GM12872 (cell line): ENCODE results near the gene AGL.
A peak's percentile ranks its signal among the peaks of the same experiment; 100 is the strongest.

Experiments used
- TF ChIP-seq, protein P1 (sequence below): IDR thresholded peaks from 3 replicates; pipeline ENCODE4 v1.5.1; 2011; ENCODE audit warnings: low read depth, mild to moderate bottlenecking, low read length, moderate library complexity; ENCODE audit not compliant: insufficient read depth

AGL gene

DNA sequence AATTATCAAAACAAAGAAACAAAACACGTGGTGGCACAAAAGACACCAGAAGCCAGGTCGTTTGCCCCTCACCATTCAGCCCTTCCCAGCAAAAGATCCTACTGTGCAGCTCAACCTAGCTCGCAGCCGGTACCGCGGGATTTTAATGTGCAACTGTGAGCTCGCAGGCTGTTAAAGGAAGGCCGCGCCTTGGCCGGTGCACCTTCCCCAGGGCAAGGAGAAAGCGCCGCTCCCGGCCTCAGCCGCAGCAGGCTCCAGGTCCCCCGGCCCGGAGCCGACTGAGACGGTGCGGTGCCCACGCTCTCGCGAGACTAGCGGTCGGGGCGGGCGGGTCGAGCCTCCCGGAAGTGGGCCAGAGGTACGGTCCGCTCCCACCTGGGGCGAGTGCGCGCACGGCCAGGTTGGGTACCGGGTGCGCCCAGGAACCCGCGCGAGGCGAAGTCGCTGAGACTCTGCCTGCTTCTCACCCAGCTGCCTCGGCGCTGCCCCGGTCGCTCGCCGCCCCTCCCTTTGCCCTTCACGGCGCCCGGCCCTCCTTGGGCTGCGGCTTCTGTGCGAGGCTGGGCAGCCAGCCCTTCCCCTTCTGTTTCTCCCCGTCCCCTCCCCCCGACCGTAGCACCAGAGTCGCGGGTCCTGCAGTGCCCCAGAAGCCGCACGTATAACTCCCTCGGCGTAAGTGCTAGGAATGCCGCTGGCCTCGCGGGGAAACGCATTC, at the start of gene AGL:
Gene AGL, plus strand, starts transcription at position 618 of the 715 bp plus-strand sequence. CDS start 682 bp downstream, outside the sequence.
- TF ChIP-seq, protein P1, sequence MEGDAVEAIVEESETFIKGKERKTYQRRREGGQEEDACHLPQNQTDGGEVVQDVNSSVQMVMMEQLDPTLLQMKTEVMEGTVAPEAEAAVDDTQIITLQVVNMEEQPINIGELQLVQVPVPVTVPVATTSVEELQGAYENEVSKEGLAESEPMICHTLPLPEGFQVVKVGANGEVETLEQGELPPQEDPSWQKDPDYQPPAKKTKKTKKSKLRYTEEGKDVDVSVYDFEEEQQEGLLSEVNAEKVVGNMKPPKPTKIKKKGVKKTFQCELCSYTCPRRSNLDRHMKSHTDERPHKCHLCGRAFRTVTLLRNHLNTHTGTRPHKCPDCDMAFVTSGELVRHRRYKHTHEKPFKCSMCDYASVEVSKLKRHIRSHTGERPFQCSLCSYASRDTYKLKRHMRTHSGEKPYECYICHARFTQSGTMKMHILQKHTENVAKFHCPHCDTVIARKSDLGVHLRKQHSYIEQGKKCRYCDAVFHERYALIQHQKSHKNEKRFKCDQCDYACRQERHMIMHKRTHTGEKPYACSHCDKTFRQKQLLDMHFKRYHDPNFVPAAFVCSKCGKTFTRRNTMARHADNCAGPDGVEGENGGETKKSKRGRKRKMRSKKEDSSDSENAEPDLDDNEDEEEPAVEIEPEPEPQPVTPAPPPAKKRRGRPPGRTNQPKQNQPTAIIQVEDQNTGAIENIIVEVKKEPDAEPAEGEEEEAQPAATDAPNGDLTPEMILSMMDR, result no peak

DNA sequence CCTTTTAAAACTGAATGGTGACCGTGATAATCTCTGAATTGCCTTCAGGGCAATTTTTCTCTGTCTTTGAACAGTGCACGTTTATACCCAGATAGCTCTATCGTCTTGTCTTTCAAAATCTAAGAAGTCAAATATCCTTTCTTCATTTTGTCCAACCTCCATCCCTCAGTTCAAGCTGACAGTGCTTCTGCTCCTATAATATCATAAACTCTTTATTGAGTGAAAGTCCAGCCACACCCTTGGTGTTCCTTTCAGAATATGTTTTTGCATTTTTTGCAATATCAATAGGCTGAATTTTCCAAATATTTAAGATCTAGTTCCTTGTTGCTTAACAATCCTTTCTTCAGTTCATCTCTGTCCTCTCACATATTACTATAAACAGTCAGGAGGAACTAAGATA, 48.6 kb upstream of the AGL start:
- TF ChIP-seq, protein P1, result no peak

DNA sequence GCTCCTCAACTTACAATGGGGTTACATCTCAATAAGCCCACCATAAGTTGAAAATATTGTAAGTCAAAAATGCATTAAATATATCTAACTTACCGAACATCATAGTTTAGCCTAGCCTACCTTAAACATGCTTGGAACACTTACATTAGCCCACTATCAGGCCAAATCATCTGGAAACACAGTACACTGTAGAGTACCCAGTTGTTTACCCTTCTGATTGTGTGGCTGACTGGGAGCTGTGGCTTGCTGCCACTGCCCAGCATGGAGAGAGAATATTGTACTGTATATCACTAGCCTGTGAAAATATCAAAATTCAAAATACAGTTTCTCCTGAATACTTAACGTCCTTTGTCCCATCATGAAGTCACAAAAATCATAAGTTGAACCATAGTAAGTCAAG, 43.3 kb upstream of the AGL start:
- TF ChIP-seq, protein P1, result no peak

DNA sequence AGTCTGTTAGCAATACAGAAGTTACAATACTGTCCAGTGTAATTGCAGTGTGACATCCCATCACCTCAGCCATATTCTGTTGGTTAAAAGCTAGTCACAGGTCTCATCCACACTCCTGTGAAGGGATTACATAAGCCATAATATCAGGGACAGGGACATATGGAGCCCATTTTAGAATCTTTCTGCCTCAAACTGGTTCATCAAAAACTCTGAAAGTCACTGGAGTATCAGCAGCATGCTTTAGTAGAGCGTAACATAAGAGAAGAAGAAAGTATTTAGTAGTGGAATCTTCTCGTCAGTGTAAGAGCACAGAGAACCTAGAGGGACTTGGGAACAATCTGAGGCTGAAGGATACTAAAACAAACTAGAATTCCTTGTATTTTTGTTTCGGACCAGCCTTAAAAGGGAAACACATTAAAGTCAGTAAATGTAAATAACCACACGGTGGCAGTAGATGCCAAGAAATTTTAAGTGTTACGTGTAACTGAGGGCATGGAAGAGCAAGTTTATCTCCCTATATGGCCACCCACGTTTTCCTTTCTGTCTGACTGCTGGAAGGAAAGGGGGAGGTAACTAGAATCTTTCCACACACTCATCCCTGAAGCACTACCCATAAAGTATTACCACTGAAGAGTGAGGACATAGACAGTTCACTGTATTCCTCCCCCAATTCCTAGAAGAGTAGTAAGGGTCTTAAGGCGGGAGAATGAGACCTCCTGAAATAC, 41.6 kb upstream of the AGL start:
- TF ChIP-seq, protein P1, result peak; percentile 52

DNA sequence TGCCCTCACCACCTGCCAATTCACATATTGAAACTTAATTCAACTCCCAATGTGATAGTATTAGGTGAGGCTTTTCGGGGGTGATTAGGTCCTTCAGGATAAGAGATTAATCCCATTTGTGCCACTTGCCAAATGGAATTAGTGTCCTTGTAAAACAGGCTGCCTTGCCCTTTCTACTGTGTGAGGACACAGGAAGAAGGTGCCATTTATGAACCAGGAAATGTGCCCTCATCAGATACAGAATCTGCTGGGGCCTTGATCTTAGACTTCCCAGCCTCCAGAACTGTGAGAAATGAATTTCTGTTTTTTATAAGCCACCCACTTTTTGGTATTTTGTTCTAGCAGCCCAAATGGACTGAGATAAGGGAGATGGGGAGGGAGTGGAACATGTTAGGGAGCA, 39.1 kb upstream of the AGL start:
- TF ChIP-seq, protein P1, result no peak

DNA sequence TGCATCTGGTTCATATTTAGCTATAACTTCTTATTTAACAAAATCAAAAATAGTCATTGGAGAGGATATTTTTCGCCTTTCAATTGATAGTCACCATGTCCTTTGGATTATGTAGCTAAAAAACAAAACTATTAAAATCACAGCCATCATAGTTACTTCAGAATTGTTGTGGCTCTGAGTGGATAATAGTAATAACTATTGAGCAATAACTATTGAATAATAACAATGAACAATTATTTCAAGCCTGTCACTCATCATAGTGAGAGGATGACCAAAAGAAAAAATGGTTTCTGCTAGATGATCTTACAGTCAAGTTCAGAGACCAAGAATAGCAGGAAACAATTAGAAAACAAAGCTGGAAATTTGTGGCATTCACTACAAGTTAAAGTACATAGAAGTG, 38.4 kb upstream of the AGL start:
- TF ChIP-seq, protein P1, result no peak

DNA sequence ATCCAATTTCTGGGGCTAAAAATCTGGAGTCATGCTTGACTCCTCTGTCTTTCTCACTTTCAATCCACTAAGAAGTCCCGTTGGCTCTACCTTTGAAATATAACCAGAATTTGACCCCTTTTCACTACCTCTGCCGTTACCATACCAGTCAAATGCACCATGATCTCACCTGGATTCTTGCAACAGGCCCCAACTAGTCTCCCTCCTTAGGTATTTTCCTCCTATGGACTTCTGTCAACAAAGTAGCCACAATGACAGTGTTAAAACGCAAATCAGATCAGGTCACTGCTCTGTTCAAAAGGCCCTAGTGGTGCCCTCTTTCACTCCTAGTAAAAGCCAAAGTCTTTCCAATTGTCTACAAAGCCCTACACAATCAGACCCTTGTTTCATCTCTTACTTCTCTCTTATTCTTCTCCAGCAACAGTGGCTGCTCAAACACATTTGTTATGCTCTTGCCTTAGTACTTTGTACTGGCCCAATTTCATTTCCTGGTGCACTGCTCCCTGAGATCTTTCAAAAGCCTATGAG, 35.7 kb upstream of the AGL start:
- TF ChIP-seq, protein P1, result no peak
